ENCODE measurements around the gene AKT1.

DNA sequence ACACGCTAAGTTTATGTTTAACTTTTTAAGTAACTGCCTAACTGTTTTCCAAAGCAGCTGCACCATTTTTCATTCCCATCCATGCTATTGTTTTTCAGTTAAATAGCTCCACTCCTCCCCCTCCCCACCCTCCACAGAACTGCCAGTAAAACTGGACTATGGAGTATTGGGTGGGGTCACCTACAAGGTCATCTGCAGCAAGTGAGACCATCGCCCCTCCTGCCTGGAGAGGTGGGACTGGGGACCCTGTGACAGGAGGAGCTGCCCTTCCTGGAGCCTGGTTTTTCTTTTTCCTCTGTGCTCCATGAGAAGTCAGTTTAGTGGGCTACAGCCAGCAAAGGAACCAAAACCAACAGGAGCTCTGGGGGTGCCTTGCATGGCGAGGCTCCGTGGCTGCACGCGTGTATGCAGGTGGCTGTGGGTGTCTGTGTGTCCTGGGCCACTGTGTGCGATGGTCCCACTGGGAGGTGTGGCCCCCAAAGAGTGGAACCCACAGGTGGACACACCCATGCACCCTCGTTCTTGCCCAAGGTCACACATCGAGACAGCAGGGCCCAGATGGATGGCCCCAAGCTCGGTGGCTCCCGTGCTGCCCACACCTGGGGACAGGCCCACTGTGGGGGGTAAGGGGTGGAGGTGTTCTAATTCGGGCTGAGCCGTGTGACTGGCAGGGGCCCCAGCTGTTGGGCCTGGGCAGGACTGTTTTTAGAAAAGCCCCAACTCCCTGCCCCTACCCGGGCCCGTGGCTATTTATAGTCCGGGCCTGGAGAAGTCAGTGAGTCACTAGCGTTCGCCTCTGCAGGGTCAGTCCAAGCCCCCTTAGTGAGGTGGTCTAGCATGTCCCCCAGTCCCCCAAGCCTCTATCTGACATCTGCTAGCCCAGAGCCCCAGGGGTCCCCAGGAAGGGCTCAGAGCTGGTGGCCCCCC lies 73.8 kb downstream of the AKT1 start:
- TF ChIP-seq, protein P1, sequence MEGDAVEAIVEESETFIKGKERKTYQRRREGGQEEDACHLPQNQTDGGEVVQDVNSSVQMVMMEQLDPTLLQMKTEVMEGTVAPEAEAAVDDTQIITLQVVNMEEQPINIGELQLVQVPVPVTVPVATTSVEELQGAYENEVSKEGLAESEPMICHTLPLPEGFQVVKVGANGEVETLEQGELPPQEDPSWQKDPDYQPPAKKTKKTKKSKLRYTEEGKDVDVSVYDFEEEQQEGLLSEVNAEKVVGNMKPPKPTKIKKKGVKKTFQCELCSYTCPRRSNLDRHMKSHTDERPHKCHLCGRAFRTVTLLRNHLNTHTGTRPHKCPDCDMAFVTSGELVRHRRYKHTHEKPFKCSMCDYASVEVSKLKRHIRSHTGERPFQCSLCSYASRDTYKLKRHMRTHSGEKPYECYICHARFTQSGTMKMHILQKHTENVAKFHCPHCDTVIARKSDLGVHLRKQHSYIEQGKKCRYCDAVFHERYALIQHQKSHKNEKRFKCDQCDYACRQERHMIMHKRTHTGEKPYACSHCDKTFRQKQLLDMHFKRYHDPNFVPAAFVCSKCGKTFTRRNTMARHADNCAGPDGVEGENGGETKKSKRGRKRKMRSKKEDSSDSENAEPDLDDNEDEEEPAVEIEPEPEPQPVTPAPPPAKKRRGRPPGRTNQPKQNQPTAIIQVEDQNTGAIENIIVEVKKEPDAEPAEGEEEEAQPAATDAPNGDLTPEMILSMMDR (IDR thresholded peaks at IDR 0.05; ENCODE audit: low read depth, low read length, poor library complexity, severe bottlenecking): no peak
- no peak for TF ChIP-seq EZH2phosphoT487 (IDR thresholded peaks at IDR 0.05; ENCODE audit: borderline replicate concordance, low read length)

Data from DOHH2 (cell line).